Caco-2 (cell line): ENCODE measurements around the gene APOL4. TPM values are rescaled to one million over a fixed set of nuclear protein-coding genes. Genes with fewer than 3 reads are reported as not detected.

Experiments used
- BruUV-seq: library from RNA; stranded (reverse); fragments of 400-500 nt; replicated peaks from 2 replicates; lab custom pipeline; 2021; lab: Mats Ljungman, UMichigan
- CTCF ChIA-PET: fragments of 300-600 bp; sonication (Branson Sonifier 250); formaldehyde crosslinking; loops from one replicate; lab custom pipeline; 2022; ENCODE audit warnings: antibody characterized with exemption; lab: Charles Lee
- POLR2A ChIA-PET: fragments of 300-600 bp; sonication (Branson Sonifier 250); formaldehyde crosslinking; loops from one replicate; lab custom pipeline; 2022; ENCODE audit warnings: antibody characterized with exemption; lab: Charles Lee
- DNase-seq, 2 experiments: peaks; one replicate each; pipeline versions ENCODE4 v3.0.0 to v3.0.0-alpha.2; 2020 to 2022
- H3K27me3 ChIP-seq: replicated peaks from 2 replicates; pipeline ENCODE4 v1.6.0; 2011; ENCODE audit warnings: low read length; ENCODE audit not compliant: control insufficient read depth, insufficient read depth
- H3K36me3 ChIP-seq: 2 replicates; pipeline ENCODE4 v1.5.1; 2011; ENCODE audit warnings: low read length; ENCODE audit not compliant: control insufficient read depth, insufficient read depth
- H3K4me1 ChIP-seq: fragments of 250-450 bp; sonication (Bioruptor Pico); 2 replicates; pipeline ENCODE4 v1.5.1; 2020; ENCODE audit warnings: mild to moderate bottlenecking
- H3K4me3 ChIP-seq: 2 replicates; pipeline ENCODE4 v1.5.1; 2011; ENCODE audit warnings: low read depth, mild to moderate bottlenecking, control low read depth, low read length
- H3K9me3 ChIP-seq: fragments of 250-450 bp; sonication (Bioruptor Pico); 2 replicates; pipeline ENCODE4 v1.5.1; 2020; ENCODE audit warnings: mild to moderate bottlenecking, moderate library complexity
- H3K27ac Mint-ChIP-seq: one replicate; pipeline ENCODE4 v1.8.0; 2022; ENCODE audit warnings: mixed read lengths; ENCODE audit not compliant: unreplicated experiment
- H3K27me3 Mint-ChIP-seq: one replicate; pipeline ENCODE4 v1.8.0; 2022; ENCODE audit warnings: mixed read lengths; ENCODE audit not compliant: insufficient read depth, unreplicated experiment
- H3K36me3 Mint-ChIP-seq: one replicate; pipeline ENCODE4 v1.8.0; 2022; ENCODE audit warnings: mild to moderate bottlenecking, mixed read lengths; ENCODE audit not compliant: insufficient read depth, unreplicated experiment
- H3K4me1 Mint-ChIP-seq: one replicate; pipeline ENCODE4 v1.8.0; 2022; ENCODE audit warnings: low read depth, mixed read lengths; ENCODE audit not compliant: unreplicated experiment
- H3K4me3 Mint-ChIP-seq: one replicate; pipeline ENCODE4 v1.8.0; 2022; ENCODE audit warnings: mild to moderate bottlenecking, moderate library complexity, mixed read lengths; ENCODE audit not compliant: unreplicated experiment
- H3K9me3 Mint-ChIP-seq: one replicate; pipeline ENCODE4 v1.8.0; 2022; ENCODE audit warnings: mixed read lengths; ENCODE audit not compliant: unreplicated experiment
- CTCF ChIP-seq, 2 experiments: fragments of 200-600 bp in 1 of 2; IDR thresholded peaks; 1 replicate in 1 of 2; 2 replicates in 1 of 2; pipeline versions ENCODE4 v1.5.1 to v1.8.0; 2011 to 2022; ENCODE audit warnings: antibody characterized with exemption in 1 of 2, control low read depth in 1 of 2, inconsistent platforms in 1 of 2, low read depth in 1 of 2, low read length in 1 of 2, mild to moderate bottlenecking in 1 of 2, moderate library complexity in 1 of 2; ENCODE audit not compliant: insufficient read depth in 1 of 2, severe bottlenecking in 1 of 2, unreplicated experiment in 1 of 2
- intact Hi-C: fragments of 100-400 bp; cut with micrococcal nuclease; formaldehyde crosslinking; loops from one replicate; pipeline ENCODE4 v1.10.0; 2022; ENCODE audit not compliant: unreplicated experiment
- total RNA-seq: library from RNA; stranded (reverse); gene quantifications from 2 replicates; pipeline ENCODE4 v1.2.3, GENCODE V29; 2022

APOL4 gene
- total RNA-seq, 1 experiment from 2014 or later = not detected

GRCh38 chr22:36199001-36199551 is 2.5 kb downstream of the APOL4 start:
- H3K27me3 Mint-ChIP-seq = peaks cover 3% of the 10 kb centered on the region
- Histone ChIP-seq H3K27me3 (no peaks in the 10 kb centered on the region; the same call in 1 of the 2 replicates), H3K4me1 (no peaks in the 10 kb centered on the region), H3K9me3 (no peaks in the 10 kb centered on the region), H3K36me3 (no peaks in the 10 kb centered on the region), H3K4me3 (no peak overlapping the region)
- BruUV-seq = no TSS peak
- TF ChIP-seq CTCF (IDR thresholded peaks at IDR 0.05; ENCODE audit: insufficient read depth in 1 of 2, low read depth in 1 of 2, low read length in 1 of 2, severe bottlenecking in 1 of 2, unreplicated experiment in 1 of 2) = no peak
- ChIA-PET CTCF (no interaction called here), POLR2A (no interaction called here)
- no peaks in the 10 kb centered on the region for H3K36me3 Mint-ChIP-seq
- H3K9me3 Mint-ChIP-seq = no peaks in the 10 kb centered on the region
- H3K4me3 Mint-ChIP-seq = no peak overlapping the region
- intact Hi-C loops = loop anchor here (5.0 kb wide), 1 partner anchor 78 kb away; no protein-coding TSS in a partner anchor
- DNase-seq = no peak
- peaks cover 16% of the 10 kb centered on the region for H3K4me1 Mint-ChIP-seq
- no peak overlapping the region for H3K27ac Mint-ChIP-seq

GRCh38 chr22:36198536-36198935 is 3.1 kb downstream of the APOL4 start:
- no peak for TF ChIP-seq CTCF (IDR thresholded peaks at IDR 0.05; ENCODE audit: insufficient read depth in 1 of 2, low read depth in 1 of 2, low read length in 1 of 2, severe bottlenecking in 1 of 2, unreplicated experiment in 1 of 2)
- DNase-seq = no peak
- Histone ChIP-seq H3K9me3 (no peaks in the 10 kb centered on the region), H3K4me1 (no peaks in the 10 kb centered on the region), H3K36me3 (no peaks in the 10 kb centered on the region), H3K4me3 (no peak overlapping the region), H3K27me3 (no peaks in the 10 kb centered on the region; the same call in 1 of the 2 replicates)
- no peaks in the 10 kb centered on the region for H3K9me3 Mint-ChIP-seq
- POLR2A ChIA-PET = no interaction called here
- CTCF ChIA-PET = interaction anchor here (1.0 kb wide), 1 partner anchor 41 kb away, joined by 5 read pairs; the partner anchor contains the start of gene APOL2
- intact Hi-C loops = loop anchor here (5.0 kb wide), 1 partner anchor 79 kb away; no protein-coding TSS in a partner anchor
- no peak overlapping the region for H3K27ac Mint-ChIP-seq
- H3K36me3 Mint-ChIP-seq = no peaks in the 10 kb centered on the region
- H3K27me3 Mint-ChIP-seq = peaks cover 3% of the 10 kb centered on the region
- peaks cover 16% of the 10 kb centered on the region for H3K4me1 Mint-ChIP-seq
- no peak overlapping the region for H3K4me3 Mint-ChIP-seq
- BruUV-seq = no TSS peak

- Histone ChIP-seq H3K36me3 (no peaks in the 10 kb centered on the region), H3K4me1 (no peaks in the 10 kb centered on the region), H3K9me3 (no peaks in the 10 kb centered on the region), H3K4me3 (no peak overlapping the region), H3K27me3 (no peaks in the 10 kb centered on the region; the same call in 1 of the 2 replicates)
- no peak for TF ChIP-seq CTCF (IDR thresholded peaks at IDR 0.05; ENCODE audit: insufficient read depth in 1 of 2, low read depth in 1 of 2, low read length in 1 of 2, severe bottlenecking in 1 of 2, unreplicated experiment in 1 of 2)
- CTCF ChIA-PET = interaction anchor here (0.6 to 1.0 kb wide), 3 partner anchors 42 to 289 kb away, joined by 3 to 5 read pairs (median 3); partner anchors contain the start of gene APOL2
- H3K36me3 Mint-ChIP-seq = no peaks in the 10 kb centered on the region
- no TSS peak for BruUV-seq
- no peaks in the 10 kb centered on the region for H3K9me3 Mint-ChIP-seq
- peaks cover 6% of the 10 kb centered on the region for H3K4me1 Mint-ChIP-seq
- intact Hi-C loops = loop anchor here (5.0 kb wide), 1 partner anchor 80 kb away; no protein-coding TSS in a partner anchor
- peaks cover 3% of the 10 kb centered on the region for H3K27me3 Mint-ChIP-seq
- no peak overlapping the region for H3K4me3 Mint-ChIP-seq
- H3K27ac Mint-ChIP-seq = no peak overlapping the region
- DNase-seq = no peak
- POLR2A ChIA-PET = no interaction called here
Observed at GRCh38 chr22:36197514-36198146, 4.0 kb downstream of the APOL4 start.
